Choroid plexus epithelial cell (primary cell): ENCODE results near the gene CCR2.
"Not testable (repeated sequence)": the region's sequence is repeated elsewhere in the genome, so short reads cannot be mapped to it uniquely, and the experiment has no call there.

ENCODE experiments used
- DNase-seq: peaks from one replicate; pipeline ENCODE4 v3.0.0-alpha.2; 2010; ENCODE audit warnings: low read depth
- H3K4me3 ChIP-seq: 2 replicates; pipeline ENCODE4 v1.5.1; 2011; ENCODE audit warnings: low read depth, mild to moderate bottlenecking, control low read depth, low read length, moderate library complexity
- TF ChIP-seq, protein P1 (sequence below): conservative IDR thresholded peaks from 2 replicates; pipeline ENCODE4 v1.5.1; 2011; ENCODE audit warnings: low read depth, mild to moderate bottlenecking, control low read depth, inconsistent platforms, low read length, moderate library complexity

The CCR2 gene

GRCh38 chr3:46401579-46401978 lies 47.7 kb downstream of the CCR2 start:
- DNase-seq = no peak
- no peak overlapping the region for H3K4me3 ChIP-seq
- TF ChIP-seq, protein P1, sequence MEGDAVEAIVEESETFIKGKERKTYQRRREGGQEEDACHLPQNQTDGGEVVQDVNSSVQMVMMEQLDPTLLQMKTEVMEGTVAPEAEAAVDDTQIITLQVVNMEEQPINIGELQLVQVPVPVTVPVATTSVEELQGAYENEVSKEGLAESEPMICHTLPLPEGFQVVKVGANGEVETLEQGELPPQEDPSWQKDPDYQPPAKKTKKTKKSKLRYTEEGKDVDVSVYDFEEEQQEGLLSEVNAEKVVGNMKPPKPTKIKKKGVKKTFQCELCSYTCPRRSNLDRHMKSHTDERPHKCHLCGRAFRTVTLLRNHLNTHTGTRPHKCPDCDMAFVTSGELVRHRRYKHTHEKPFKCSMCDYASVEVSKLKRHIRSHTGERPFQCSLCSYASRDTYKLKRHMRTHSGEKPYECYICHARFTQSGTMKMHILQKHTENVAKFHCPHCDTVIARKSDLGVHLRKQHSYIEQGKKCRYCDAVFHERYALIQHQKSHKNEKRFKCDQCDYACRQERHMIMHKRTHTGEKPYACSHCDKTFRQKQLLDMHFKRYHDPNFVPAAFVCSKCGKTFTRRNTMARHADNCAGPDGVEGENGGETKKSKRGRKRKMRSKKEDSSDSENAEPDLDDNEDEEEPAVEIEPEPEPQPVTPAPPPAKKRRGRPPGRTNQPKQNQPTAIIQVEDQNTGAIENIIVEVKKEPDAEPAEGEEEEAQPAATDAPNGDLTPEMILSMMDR = no peak

GRCh38 chr3:46402902-46403301 lies 49.0 kb downstream of the CCR2 start:
- DNase-seq, H3K4me3 ChIP-seq: not testable (repeated sequence)

GRCh38 chr3:46405301-46406019 lies 51.5 kb downstream of the CCR2 start:
- TF ChIP-seq, protein P1 = no peak
- DNase-seq = peak; percentile 53
- no peak overlapping the region for H3K4me3 ChIP-seq

- TF ChIP-seq, protein P1 = no peak
- no peak overlapping the region for H3K4me3 ChIP-seq
- no peak for DNase-seq
Measured at GRCh38 chr3:46406443-46406787, 52.5 kb downstream of the CCR2 start.

- peak within 1 kb of the TSS; percentile 31 for H3K4me3 ChIP-seq
- peak; percentile 62 for DNase-seq
- TF ChIP-seq, protein P1 = no peak
Measured at GRCh38 chr3:46406788-46407611, 53.1 kb downstream of the CCR2 start, which contains the start of the genes CCR5AS and CCRL2. TSS of gene CCR5AS (minus strand) at chr3:46407066. TSS of gene CCRL2 (plus strand) at chr3:46407259. CDS start at chr3:46408080, 821 bp downstream.

DNA sequence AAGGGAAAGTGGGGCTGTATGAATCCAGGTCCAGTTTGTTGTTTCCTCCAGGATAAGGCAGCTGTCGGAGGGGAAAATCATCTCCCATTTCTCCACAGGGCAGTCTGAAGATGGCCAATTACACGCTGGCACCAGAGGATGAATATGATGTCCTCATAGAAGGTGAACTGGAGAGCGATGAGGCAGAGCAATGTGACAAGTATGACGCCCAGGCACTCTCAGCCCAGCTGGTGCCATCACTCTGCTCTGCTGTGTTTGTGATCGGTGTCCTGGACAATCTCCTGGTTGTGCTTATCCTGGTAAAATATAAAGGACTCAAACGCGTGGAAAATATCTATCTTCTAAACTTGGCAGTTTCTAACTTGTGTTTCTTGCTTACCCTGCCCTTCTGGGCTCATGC lies 54.1 kb downstream of the CCR2 start:
- DNase-seq = no peak
- TF ChIP-seq, protein P1 = no peak
- no peak overlapping the region for H3K4me3 ChIP-seq

GRCh38 chr3:46408853-46409252 lies 54.9 kb downstream of the CCR2 start:
- H3K4me3 ChIP-seq = no peak overlapping the region
- TF ChIP-seq, protein P1 = no peak
- no peak for DNase-seq
